Stomach (tissue), 4 donors: ENCODE results near the gene STXBP5.

Experiments
- CTCF ChIP-seq, 7 experiments: fragments of 450-650 bp in 4 of 7; fragments of 200-600 bp in 3 of 7; sonication (generic) in 3 of 7; IDR thresholded peaks; one replicate each; pipeline ENCODE4 v1.5.1; 2016 to 2019; ENCODE audit warnings: antibody characterized with exemption in 7 of 7, control low read depth in 2 of 7, mild to moderate bottlenecking in 1 of 7
- POLR2A ChIP-seq, 4 donors: fragments of 450-650 bp; IDR thresholded peaks; one replicate each; pipeline ENCODE4 v1.6.1; 2016; ENCODE audit warnings: antibody characterized with exemption in 4 of 4, control low read depth in 2 of 4, mild to moderate bottlenecking in 1 of 4, moderate library complexity in 1 of 4

- no peak for TF ChIP-seq CTCF (IDR thresholded peaks at IDR 0.05)
- TF ChIP-seq POLR2A (IDR thresholded peaks at IDR 0.05) = no peak
Observed at GRCh38 chr6:147157930-147158329, 46.3 kb upstream of the STXBP5 start.
